SIG-M5 (cell line): ENCODE results near the gene ELF1.
"Not testable (repeated sequence)": the region's sequence is repeated elsewhere in the genome, so short reads cannot be mapped to it uniquely, and the experiment has no call there.

Experiments
- DNase-seq: peaks from one replicate; lab custom pipeline; 2025; lab: John Stamatoyannopoulos, UW

ELF1 gene

GRCh38 chr13:40884175-40884574, 134.9 kb downstream of the ELF1 start:
- DNase-seq: not testable (repeated sequence)
